GM18526 (cell line): Measurements from ENCODE around the gene TMEM248.

ENCODE experiments used
- POLR2A ChIP-seq: IDR thresholded peaks from 3 replicates; pipeline ENCODE4 v1.6.1; 2011; ENCODE audit not compliant: insufficient read length; ENCODE audit errors: extremely low read depth

TMEM248 gene

GRCh38 chr7:66920769-66921395 is at the start of gene TMEM248:
Gene TMEM248 (plus strand): TSS chr7:66921225. CDS start chr7:66941866, 20,641 bp downstream.
- TF ChIP-seq POLR2A: peak; percentile 77

GRCh38 chr7:66873476-66873875 is 47.5 kb upstream of the TMEM248 start:
- no peak for TF ChIP-seq POLR2A

GRCh38 chr7:66877577-66878300 is 43.3 kb upstream of the TMEM248 start:
- TF ChIP-seq POLR2A: no peak

- TF ChIP-seq POLR2A: no peak
Measured at GRCh38 chr7:66880053-66880452, 41.0 kb upstream of the TMEM248 start.

- no peak for TF ChIP-seq POLR2A
Measured at GRCh38 chr7:66883716-66884115, 37.3 kb upstream of the TMEM248 start.

GRCh38 chr7:66886152-66886551 is 34.9 kb upstream of the TMEM248 start:
- TF ChIP-seq POLR2A: no peak

- TF ChIP-seq POLR2A: no peak
Measured at GRCh38 chr7:66894463-66895080, 26.5 kb upstream of the TMEM248 start.

- no peak for TF ChIP-seq POLR2A
Measured at GRCh38 chr7:66896441-66896840, 24.6 kb upstream of the TMEM248 start.

GRCh38 chr7:66899552-66900280 is 21.3 kb upstream of the TMEM248 start:
- TF ChIP-seq POLR2A: no peak

- TF ChIP-seq POLR2A: no peak
Measured at GRCh38 chr7:66901941-66902843, 18.8 kb upstream of the TMEM248 start.

GRCh38 chr7:66902844-66903180 is 18.2 kb upstream of the TMEM248 start:
- TF ChIP-seq POLR2A: no peak

- no peak for TF ChIP-seq POLR2A
Measured at GRCh38 chr7:66903360-66904062, 17.5 kb upstream of the TMEM248 start.

- no peak for TF ChIP-seq POLR2A
Measured at GRCh38 chr7:66904063-66904593, 16.9 kb upstream of the TMEM248 start.

GRCh38 chr7:66905278-66905677 is 15.7 kb upstream of the TMEM248 start:
- TF ChIP-seq POLR2A: no peak

- no peak for TF ChIP-seq POLR2A
Measured at GRCh38 chr7:66905689-66906088, 15.3 kb upstream of the TMEM248 start.
